T-helper 9 cell (primary cell): ENCODE results near the gene RHOC.

Experiments used
- DNase-seq: peaks from one replicate; pipeline ENCODE4 v3.0.0-alpha.2; 2020

RHOC gene

DNA sequence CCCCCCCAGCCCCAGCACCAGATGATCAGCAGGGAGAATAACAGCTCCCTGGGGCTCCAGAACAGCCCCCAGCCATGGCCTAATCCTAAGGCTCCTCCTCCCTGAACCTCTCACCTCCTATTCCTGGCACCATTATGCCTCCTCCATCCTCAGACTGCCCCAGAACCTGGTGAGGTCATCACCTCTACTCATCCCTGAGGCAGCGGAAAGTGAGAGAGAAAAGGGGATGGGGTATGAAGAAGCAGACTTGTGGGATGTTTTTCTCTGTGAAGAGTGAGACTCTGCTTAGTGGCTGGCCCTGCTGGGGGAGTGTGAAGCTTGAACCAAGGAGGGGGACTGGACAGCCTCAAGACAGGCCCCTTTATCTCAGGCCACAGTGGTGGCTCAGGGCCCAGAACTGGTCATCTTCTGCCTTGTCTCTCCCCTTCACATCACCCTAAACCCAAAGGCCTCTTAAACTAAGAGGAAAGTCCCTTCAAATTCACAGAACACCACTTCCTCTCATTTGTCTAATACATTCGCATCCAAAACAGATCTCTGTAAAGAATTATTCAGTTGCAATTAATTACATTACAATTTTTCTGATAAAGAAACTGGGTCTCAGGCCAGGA is 10.4 kb upstream of the RHOC start:
- no peak for DNase-seq

DNA sequence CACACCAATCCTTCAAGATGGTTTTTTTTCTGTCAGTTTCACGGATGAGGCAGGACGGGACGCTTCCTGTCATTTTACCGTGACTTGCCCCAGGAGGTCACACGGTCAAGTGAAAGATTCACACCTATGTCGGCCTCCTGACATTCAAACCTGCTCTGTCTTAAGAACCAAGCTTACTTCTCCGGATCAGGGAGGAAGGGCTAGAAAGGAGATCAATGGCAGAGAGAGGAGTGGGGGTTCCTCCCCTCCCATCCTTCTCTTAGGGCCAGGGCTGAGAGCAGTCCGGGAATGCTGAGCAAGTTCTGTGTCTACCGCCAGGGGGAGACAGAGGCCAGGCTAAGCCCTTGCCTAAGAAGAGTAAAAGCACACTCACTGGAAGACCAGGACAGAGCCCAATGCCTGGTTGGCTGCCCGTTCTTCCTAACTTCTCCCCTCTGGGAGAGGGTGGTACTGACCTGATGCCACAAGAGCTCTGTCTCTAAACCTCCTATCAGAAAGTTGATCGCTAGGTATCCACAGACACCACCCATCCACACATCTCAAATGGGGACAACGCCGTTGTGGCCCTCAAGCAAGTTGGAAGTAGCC is 9.3 kb upstream of the RHOC start:
- peak; percentile 78 for DNase-seq

DNA sequence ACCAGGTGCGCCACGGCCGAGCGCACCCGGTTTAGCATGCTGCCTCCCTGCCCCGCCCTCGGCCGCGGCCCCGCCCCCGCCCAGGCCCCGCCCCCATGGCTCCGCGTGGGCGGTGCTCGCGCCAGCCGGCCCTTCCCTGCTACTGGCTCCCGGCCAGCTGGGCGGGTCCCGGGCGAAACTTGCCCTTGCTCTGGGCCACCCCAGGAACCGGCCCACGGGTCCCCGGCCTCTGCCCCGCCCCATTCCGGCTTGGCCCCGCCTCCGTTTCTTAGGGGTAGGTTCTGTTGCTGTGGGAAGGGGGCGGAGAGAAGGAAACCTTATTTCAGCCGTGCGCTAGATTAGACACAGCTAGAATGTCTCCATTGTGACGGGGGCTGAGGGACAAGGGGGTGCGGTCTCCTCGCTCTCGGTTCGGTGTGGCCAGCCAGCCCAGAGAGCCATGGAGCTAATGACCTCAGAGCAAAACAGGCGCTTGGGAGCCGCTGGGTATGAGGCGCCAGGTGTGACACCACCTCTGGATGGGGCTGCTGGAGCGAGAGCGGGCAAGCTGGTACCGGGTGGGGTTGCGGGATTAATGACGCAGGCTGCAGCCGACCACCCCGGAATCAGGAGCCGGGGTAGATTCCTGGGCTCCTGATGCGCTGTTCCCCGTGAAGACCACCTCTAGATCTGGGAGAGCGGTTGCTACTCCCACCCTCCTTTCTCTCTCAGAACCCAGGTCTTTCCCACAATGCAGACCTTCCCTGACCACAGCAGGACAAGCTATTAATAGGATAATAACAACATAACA is 8.5 kb upstream of the RHOC start, which contains the start of gene PPM1J:
Gene PPM1J (minus strand): TSS at position 69 of the 790 bp plus-strand sequence. CDS start 31 bp downstream, at position 38.
- DNase-seq: peak; percentile 96

DNA sequence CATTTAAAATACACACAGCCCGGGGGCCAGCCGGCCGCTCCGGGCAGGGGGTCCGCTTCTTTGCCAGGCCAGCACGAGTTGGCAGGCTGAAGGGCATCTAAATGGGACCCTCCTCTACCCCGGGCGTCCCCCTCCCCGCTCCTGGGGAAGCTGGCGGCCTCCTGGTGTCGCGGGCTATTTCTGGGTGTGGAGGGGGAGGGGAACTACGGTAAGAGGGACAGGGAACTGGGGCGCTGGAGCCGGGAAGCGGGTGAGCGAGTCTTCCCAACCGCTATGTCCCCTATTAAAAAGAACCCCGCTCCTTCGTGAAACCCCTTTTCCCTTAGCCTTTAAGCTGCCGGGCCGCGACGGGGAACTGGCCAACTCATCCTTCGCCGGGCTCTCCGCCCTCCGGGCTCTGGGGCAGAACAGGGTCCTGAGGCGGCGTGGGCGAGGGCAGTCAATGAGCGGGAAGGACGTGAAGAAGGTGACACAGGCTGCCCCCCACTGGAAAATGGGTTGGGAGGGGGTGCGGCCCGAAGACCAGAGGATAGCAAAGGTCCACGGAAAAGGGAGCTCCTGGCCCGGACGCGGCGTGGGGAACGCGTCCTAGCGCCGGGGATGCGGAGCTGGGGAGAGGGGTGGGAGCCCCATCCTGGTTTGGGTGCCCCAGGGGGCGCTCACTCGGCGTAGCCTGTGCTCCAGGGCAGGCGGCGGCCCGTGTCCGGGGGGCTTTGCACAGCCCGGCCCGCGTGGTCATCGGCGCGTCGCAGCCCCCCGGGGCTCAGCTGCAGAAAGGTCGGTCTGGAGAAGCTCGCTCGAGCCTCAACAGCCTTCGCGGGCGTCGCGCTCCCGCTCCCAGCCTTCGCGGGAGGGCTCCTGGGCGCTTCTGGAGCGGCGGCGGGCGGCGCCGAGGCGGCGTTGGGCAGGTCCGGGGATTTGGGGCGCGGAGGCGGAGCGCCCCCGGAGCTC is 7.7 kb upstream of the RHOC start:
- no peak for DNase-seq

DNA sequence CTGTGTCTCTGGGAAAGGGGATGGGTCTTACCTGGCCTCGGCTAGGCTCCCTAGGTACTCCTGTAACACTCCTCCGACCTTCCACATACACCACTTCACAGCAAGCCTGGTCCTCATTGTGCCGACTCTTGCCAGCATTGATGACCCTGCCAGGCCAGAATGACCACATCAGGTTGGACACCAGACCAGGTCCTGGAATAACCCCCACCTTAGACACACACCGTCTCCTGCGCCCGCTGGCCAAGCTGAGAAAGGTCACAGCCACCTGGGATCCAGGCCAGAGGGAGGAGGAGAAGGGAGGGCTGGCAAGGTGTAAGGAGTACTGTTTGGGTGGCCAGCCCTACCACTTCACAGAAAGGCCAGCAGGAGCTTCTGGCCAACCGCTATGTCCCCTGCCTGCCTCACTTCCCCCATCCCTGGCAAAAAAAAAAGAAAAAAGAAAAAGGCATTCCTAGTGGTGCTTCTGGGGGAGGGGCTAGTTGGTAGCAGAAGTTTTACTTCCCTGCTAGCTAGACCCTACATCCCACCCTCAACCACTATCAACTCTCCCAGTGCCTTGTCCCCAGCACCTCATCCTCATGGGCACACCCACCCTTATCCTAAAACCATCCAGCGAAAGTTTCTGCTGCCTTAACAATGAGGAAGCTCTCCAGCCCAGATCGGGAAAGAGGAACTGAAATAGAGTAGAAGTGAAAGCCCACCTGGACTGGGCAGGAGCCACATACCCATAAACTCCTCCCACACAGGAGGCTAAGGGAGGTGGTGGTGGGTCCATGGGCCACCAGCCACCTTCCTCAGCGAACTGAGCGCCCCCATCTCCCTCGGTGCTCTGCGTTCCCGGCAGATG is 6.8 kb upstream of the RHOC start:
- DNase-seq: no peak

DNA sequence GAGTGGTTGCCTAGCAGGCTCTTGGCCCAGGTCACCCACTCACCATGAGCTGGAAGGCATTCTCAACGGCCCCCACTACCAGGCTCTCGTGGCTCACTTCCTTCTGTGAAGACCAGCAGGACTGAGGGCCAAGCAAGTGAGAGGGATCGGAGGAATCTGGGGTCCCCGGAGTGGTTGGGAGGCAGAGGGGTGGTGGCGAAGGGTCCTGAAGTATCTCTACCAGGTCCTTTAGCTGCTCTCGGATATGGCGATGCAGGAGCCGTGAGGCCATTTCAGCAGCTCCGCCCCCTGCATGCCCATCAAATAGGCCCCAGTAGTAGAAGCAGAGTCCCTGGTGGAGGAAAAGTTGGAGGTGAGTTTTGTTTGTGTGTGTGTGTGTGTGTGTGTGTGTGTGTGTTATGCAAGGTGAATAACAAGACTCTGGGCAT is 5.8 kb upstream of the RHOC start:
- no peak for DNase-seq

DNA sequence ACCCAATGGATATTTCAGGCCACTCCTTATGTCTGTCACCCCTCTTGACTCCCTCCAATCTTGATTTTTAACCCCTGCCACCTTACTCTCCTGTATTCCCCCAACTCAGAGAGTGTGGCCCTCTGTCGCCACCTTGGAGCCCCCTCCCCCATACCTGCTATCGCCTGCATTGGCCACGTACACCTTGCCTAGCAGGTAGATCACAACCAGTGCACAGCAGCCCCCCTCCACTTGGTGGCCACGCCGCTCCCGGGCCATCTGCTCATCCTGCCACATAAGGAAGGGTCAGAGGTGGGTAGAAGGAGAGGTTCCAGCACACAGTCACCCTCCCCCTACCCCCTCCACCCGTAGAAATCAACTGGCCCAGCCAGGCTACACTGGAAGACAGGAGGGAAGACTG is 5.3 kb upstream of the RHOC start:
- DNase-seq: no peak

DNA sequence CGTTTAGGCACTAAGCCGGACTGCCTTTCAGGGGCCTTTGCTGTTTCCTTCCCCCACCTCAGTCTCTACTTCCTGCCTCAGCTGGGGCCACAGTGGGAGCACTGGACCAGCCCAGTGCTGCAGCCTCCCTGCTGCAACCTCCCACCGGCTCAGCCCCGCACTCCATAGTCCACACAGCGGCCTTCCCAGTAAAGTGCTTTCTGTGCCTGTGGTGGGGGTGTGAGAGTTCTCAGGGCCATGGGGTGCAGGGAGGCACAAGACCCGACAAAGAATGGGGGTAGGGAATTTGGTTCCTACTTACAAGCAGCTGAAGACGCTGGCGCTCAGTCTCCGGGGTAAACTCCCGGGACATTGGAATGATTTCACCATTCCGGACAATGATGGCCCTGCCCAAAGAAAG is 4.7 kb upstream of the RHOC start:
- no peak for DNase-seq

DNA sequence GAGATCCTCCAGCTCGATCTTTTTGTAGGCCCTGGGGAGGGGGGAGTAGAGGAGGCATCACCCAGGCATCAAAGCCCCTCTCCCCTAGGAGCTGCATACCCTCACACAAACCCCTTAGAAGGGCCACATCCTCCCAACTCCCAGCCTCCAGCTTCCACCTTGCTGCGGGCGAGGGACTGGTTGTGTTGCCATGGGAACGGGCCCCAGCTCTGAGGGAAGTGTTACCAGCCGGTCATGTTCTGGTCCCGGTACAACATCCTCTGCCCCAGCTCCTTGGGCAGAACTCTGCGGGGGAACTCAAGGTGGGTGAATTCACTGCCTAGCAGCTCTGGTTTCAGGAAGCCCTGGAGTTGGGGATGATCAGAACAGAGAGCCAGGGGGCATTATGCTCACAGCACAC is 4.1 kb upstream of the RHOC start:
- DNase-seq: no peak

DNA sequence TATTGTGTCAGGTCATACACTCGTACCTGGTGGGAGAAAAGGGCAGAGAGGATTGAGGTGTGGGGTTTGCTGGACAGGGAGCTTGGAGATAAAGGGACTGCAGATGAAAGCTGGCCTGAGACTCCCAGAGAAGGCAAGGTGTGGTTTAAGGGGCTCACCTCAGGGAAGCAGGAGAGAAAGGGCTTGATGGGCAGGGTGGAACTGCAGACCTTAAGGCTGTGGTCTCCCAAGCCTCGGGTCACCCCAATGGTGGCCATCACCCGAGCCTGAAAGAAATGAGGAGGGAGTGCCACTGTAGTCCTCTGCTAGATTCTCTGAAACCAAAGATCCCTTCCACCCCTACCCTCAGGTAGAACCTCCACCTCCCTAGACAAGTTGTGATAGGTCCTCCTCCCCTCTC is 3.7 kb upstream of the RHOC start:
- DNase-seq: no peak

DNA sequence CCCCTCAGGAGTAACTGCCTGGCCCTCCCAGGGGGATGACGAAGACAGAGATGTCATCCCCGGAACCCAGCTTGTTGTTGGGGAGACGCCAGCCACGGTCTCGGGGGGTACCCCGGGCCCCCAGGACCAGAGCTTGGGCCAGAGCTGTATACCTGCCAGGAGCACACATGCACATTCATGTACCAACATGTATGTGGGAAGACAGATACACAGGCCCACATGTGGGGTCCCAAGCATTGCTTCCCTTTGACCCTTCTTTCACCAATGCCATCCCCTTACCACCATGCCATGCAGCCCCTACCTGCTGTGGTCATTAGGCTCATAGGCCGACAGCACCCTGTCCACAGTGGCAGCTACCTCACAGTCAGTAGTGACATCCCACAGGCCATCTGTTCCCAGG is 3.2 kb upstream of the RHOC start:
- DNase-seq: no peak

DNA sequence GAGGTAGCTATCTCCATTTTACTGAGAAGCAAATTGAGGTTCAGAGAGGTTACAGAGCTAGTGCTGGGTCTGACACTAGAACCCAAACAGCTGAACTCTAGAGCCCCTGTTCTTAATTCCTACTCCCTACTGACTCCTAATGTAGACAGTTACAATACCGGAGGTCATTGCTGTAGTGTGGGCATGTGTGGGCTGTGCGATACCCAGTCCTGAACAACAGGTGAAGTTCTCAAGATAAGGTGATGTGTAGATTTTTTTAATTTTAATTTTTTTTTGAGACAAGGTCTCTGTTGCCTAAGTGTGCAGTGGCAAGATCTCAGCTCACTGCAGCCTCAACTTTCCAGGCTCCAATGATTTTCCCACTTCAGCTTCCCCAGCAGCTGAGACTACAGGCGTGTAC is 1.6 kb upstream of the RHOC start:
- DNase-seq: no peak

DNA sequence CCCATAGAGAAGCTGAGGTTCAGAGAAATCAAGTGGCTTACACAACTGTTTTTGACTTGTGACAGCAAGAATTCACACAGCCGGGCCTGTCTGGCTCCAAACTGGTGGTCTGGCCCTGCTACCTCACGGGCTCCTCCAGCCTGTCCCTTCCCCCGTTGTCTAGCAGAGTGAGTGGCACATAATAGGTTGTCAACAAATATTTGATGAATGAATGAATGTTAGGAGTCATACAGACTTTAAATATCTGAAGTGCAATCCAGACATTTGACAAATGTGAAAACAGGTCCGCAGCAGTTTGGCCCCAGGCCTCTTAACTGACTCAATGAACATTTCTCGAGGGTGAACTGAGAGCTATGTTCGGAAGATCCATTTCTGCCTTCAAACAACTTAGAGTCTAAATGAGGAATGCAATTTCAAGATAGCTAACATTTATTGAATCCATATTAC is 1.1 kb upstream of the RHOC start:
- DNase-seq: no peak

DNA sequence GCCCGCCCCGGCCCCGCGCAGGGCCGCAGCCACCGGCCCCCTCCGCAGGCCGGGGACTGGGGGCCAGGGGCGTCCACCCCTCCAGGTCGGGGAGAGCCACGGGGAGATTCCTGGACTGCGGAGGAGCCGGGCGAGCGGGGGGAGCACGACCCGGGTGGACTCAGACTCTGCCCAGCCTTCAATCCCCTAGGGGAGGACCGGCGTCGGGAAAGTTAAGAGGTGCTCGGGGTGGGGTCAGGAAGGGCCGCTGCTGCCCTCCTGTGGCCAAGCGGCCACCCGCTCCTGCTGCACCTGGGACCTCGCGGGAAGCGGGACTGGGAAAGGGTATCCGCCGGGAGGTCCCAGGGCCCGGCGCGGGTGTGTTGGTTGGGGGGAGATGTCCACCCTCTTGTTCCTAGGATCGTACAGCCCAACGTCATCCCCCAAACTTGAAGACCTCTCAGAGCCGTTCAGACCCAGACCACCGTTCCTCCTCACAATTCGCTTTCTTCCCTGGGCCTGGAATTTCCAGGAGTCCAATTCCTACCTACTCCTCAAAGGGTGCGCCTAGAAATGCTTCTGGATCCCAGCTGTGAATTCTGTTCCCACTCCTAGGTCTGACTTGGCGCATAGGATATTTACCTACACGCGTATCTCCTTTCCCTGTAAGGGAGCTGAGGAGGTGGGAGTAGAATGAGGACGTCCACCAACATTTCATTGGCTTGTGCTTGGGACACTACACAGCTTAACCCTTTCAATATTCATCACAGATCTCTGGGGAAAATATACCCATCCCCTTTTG is 484 bp upstream of the RHOC start:
- peak; percentile 47 for DNase-seq

DNA sequence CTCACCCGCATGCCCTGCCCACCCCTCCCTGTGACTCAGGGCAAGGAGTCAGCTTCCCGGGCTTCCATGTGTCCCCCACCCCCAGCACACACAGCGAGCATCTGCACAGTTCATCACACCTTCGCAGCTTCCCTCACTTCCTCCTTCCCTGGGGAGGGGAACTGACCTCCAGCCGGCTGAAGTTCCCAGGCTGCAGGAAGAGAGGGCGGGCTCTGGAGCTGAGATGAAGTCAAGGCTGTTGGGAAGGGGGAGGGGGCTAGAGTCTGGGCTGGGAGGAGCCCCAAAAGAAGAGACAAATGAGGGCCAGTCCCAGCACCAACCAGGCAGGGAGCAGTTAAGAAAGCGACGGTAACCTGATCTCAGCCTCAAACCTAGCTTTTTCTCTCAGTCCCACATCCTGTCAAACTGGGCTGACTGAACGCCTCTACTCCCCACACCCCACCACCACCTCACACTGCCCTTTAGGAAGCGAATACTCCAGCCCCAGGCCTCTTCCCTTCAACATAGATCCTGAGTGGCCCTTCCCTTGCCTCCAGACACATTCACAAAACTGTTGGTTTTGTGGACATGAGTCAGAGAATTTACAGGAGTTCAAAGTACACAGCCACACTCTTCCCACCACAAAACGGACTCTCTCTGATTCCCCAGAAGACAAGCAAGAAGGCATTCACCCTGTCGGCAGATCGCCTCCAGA is 1.8 kb downstream of the RHOC start:
- no peak for DNase-seq

DNA sequence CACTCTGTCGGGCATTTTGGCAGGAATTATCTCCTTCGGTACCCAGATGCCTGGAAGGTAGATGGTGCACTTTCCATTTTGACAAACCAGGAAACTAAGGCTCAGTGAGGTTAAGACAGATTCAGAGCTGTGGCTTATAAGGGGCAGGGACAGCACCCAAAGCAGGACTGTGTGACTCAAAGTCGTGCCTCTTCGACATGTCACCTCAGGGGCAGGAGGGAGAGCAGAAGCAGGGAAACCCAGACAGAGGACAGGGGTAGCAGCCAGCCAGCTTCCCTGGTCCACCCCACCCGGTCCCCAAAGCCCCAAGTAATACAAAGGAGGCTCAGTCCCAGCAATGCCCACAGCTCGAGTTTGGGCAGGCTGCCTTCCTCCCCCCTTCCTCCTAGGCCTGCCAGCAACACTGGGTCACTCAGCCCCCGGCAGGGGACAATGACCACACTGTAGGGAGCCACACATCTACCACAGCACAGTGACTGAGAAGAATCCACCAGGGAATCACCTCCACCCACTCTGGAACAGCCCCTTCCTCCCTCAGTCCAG is 2.5 kb downstream of the RHOC start:
- DNase-seq: no peak

DNA sequence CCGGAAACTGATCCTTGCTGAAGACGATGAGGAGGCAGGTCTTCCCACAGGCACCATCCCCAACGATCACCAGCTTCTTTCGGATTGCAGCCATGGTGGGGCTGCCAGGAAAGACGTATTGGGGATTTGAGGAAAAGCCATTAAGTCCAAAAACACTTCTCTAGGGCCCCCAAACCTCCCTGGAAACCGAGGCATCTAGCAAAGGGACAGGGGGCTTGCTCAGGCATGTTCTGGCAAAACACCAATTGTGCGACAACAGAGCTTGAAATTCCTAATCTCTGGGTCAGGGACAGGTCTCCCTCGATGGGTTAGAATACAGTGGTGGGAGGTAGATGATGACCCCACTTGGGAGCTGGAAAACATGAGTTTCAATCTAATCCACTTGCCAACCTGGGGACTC is 3.2 kb downstream of the RHOC start:
- no peak for DNase-seq

DNA sequence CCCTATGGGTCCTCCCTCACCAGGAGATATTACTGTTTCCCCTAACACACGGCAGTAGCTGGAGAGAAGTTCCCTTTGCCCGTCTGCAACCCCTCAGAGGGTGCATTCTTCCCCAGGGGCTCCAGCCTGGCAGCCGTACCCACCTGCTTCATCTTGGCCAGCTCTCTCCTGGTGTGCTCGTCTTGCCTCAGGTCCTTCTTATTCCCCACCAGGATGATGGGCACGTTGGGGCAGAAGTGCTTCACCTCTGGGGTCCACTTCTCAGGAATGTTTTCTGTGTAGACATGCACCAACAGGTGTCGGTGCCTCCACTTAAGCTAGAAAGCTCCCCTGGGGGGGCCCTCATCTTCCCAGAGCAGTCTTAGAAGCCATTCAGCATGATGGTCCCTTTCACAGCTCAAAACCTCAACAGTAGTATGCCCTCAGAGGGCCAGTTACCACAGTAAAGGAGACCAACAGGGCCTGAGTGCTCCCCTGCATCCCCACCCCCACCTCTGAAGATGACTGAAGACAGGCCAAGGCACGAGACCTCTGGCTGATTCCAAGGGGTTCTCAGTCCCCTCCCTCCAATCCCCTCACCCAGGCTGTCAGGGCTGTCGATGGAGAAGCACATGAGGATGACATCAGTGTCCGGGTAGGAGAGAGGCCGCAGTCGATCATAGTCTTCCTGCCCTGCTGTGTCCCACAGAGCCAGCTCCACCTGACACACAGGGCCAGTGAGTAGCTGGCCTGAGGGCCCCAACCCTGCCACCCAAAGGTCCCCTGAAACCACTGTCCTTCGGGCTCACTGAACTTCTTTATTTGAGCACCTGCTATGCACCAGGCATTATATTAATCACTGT is 4.3 kb downstream of the RHOC start:
- DNase-seq: no peak

DNA sequence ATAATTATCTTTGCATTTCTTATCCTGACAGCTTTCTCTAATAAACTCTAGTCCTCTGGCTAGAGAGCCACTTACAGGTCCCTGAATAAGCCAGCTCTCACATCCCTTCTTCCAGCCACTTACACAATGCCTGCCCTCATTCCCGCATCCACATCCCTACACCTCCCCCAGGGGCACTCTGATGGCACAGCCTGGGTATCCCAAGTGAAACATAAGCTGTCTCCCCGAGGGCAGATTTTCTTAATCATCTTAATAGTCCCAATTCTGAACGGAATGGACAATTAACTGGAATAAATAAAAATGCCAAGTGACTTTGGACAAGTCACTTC is 4.9 kb downstream of the RHOC start:
- no peak for DNase-seq
